Measurements from ENCODE around the gene CYP4F11.
"Not testable (repeated sequence)": the region's sequence is repeated elsewhere in the genome, so short reads cannot be mapped to it uniquely, and the experiment has no call there.

Gene CYP4F11

DNA sequence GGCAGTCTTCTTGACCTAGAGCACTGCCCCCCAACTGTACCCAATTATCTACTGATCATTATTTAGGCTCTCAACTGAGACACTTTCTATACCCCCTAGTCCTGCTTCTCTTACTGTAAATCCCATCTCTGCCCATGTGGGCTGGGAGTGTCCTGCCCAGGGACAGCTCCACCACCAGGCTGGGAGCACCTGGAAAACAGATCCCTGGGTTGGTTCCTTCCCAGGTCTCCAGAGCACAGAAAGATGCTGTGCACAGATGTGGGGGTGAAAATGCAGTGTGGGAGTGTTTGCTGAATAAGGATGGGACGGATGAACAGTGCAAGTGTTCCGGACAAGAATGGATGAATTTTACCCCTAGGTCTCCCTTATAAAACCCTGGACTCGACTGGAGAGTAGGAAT lies 49.2 kb downstream of the CYP4F11 start:
- H3K27me3 ChIP-seq (replicated peaks; ENCODE audit: control insufficient read depth, insufficient read depth, low read length): no peaks in the 10 kb centered on the region

GRCh38 chr19:15883329-15883728 lies 51.0 kb downstream of the CYP4F11 start:
- not testable (repeated sequence) for DNase-seq (ENCODE audit: extremely low read depth, insufficient read length); H3K4me3 ChIP-seq (replicated peaks; ENCODE audit: low read depth, low read length); H3K36me3 ChIP-seq (ENCODE audit: control insufficient read depth, insufficient read depth, low read length); H3K27me3 ChIP-seq (replicated peaks; ENCODE audit: control insufficient read depth, insufficient read depth, low read length)

More for the DNA sequence above, 49.2 kb downstream of the CYP4F11 start:
- no peak for DNase-seq (ENCODE audit: extremely low read depth, insufficient read length)
- H3K36me3 ChIP-seq (ENCODE audit: control insufficient read depth, insufficient read depth, low read length): no peaks in the 10 kb centered on the region
- H3K4me3 ChIP-seq (replicated peaks; ENCODE audit: low read depth, low read length): no peak overlapping the region
- TF ChIP-seq CTCF (IDR thresholded peaks at IDR 0.05; ENCODE audit: insufficient read depth, low read length, poor library complexity, severe bottlenecking): no peak

GRCh38 chr19:15874821-15875474 lies 59.4 kb downstream of the CYP4F11 start:
- no peak overlapping the region for H3K4me3 ChIP-seq (replicated peaks; ENCODE audit: low read depth, low read length)
- DNase-seq (ENCODE audit: extremely low read depth, insufficient read length): no peak
- no peaks in the 10 kb centered on the region for H3K27me3 ChIP-seq (replicated peaks; ENCODE audit: control insufficient read depth, insufficient read depth, low read length)
- H3K36me3 ChIP-seq (ENCODE audit: control insufficient read depth, insufficient read depth, low read length): no peaks in the 10 kb centered on the region
- no peak for TF ChIP-seq CTCF (IDR thresholded peaks at IDR 0.05; ENCODE audit: insufficient read depth, low read length, poor library complexity, severe bottlenecking)

DNA sequence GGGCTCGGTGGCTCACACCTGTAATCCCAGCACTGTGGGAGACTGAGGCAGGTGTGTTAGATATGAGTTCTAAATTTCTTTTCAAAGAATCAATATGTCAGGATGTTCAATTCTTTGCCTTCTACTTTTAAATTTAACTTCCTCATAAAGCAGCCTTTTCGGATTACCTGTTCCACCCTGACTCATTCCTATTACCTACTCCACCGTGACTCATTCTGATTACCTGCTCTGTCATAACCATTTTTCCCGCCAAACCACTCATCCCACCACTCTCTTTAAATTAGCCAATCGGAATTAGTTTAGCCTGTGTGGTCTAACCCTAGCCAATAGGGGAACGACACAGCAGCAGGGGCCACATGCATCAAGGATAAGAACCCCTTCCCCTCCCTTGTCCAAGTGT lies 60.6 kb downstream of the CYP4F11 start:
- not testable (repeated sequence) for H3K36me3 ChIP-seq (ENCODE audit: control insufficient read depth, insufficient read depth, low read length); H3K27me3 ChIP-seq (replicated peaks; ENCODE audit: control insufficient read depth, insufficient read depth, low read length); DNase-seq (ENCODE audit: extremely low read depth, insufficient read length); H3K4me3 ChIP-seq (replicated peaks; ENCODE audit: low read depth, low read length)

- DNase-seq (ENCODE audit: extremely low read depth, insufficient read length): peak; percentile 29
- Histone ChIP-seq H3K27me3 (replicated peaks; ENCODE audit: control insufficient read depth, insufficient read depth, low read length) (no peaks in the 10 kb centered on the region), H3K4me3 (replicated peaks; ENCODE audit: low read depth, low read length) (no peak overlapping the region), H3K36me3 (ENCODE audit: control insufficient read depth, insufficient read depth, low read length) (no peaks in the 10 kb centered on the region)
- TF ChIP-seq CTCF (IDR thresholded peaks at IDR 0.05; ENCODE audit: insufficient read depth, low read length, poor library complexity, severe bottlenecking): no peak
Measured at GRCh38 chr19:15871570-15871969, 62.8 kb downstream of the CYP4F11 start.

- no peaks in the 10 kb centered on the region for H3K36me3 ChIP-seq (ENCODE audit: control insufficient read depth, insufficient read depth, low read length)
- no peaks in the 10 kb centered on the region for H3K27me3 ChIP-seq (replicated peaks; ENCODE audit: control insufficient read depth, insufficient read depth, low read length)
- no peak for TF ChIP-seq CTCF (IDR thresholded peaks at IDR 0.05; ENCODE audit: insufficient read depth, low read length, poor library complexity, severe bottlenecking)
- no peak for DNase-seq (ENCODE audit: extremely low read depth, insufficient read length)
- no peak overlapping the region for H3K4me3 ChIP-seq (replicated peaks; ENCODE audit: low read depth, low read length)
Measured at GRCh38 chr19:15869873-15870272, 64.5 kb downstream of the CYP4F11 start.

GRCh38 chr19:15869109-15869555 lies 65.2 kb downstream of the CYP4F11 start:
- Histone ChIP-seq H3K4me3 (replicated peaks; ENCODE audit: low read depth, low read length) (no peak overlapping the region), H3K27me3 (replicated peaks; ENCODE audit: control insufficient read depth, insufficient read depth, low read length) (no peaks in the 10 kb centered on the region), H3K36me3 (ENCODE audit: control insufficient read depth, insufficient read depth, low read length) (no peaks in the 10 kb centered on the region)
- TF ChIP-seq CTCF (IDR thresholded peaks at IDR 0.05; ENCODE audit: insufficient read depth, low read length, poor library complexity, severe bottlenecking): peak; percentile 61
- no peak for DNase-seq (ENCODE audit: extremely low read depth, insufficient read length)
